ENCODE results near the gene INAFM1.
"Not testable (repeated sequence)": the region's sequence is repeated elsewhere in the genome, so short reads cannot be mapped to it uniquely, and the experiment has no call there.

INAFM1 gene

DNA sequence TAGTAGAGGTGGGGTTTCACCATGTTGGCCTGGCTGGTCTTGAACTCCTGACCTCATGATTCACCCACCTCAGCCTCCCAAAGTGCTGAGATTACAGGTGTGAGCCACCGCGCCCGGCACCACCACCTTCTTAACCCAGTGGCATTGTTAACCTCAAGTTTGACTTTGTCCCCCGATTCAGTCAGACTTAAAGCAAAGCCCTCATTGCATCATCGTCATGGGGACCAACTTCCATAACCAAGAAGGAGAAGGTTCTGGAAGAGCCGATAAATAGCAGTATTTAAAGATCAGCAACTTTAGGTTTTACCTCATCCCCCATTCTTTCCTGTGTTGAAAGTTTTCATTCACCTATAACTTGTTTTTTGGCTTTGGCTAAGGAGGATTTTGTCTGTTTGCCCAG lies 6.7 kb upstream of the INAFM1 start:
- no peak for DNase-seq

DNA sequence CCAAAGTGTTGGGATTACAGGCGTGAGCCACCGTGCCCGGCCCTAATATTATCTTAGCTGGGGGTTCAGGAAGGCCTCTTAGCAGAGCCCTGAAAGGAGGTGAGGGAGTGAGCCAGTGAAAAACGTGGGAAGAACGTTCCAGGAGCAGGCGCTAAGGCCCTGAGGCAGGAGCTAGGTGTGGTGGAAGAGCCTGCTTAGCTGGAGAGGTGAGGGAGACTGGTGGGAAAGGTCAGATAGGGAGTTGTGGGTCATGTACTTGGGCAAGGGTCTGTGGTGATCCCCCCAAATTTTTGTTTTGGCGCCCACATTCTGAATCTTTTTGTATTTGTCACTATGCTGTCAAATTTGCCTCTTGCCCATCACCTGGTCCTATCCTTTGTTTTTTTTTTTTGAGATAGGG lies 5.1 kb upstream of the INAFM1 start:
- DNase-seq = no peak

DNA sequence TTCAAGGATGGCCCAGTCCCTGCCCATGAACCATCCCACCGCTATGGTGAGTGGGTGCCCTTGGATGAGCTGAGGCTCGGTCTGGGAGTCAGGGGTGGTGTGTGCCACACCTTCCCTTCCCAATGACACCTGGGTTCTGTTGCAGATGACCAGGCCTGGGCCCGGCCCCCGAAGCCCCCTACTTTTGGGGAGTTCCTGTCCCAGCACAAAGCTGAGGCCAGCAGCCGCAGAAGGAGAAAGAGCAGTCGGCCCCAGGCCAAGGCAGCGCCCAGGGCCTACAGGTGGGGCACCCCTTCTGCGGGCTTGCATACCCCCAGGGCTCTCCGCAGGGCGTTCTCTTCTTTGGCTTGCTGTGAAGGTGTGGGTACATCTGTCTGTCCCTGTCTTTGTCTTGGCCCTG lies 4.3 kb upstream of the INAFM1 start:
- no peak for DNase-seq

DNA sequence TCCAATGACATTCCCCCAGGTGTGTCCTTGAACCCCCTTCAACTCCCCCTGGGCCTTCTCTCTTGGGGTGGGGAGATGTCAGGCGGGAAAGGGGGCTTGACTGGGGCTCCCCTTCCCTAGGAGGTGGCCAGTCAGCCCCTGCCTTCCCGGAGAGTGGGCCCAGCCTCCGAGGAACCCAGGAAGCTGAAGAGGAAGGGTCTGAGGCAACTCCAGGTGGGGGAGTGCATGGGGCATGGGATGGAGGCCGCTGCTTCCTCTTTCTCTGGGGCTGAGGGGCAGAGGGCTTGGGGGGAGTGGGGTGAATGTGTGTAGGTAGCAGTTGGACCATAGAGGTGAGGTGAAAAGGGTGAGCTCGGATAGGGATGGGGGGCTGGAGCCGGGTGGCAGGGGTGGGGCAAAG lies 2.7 kb upstream of the INAFM1 start:
- no peak for DNase-seq

DNA sequence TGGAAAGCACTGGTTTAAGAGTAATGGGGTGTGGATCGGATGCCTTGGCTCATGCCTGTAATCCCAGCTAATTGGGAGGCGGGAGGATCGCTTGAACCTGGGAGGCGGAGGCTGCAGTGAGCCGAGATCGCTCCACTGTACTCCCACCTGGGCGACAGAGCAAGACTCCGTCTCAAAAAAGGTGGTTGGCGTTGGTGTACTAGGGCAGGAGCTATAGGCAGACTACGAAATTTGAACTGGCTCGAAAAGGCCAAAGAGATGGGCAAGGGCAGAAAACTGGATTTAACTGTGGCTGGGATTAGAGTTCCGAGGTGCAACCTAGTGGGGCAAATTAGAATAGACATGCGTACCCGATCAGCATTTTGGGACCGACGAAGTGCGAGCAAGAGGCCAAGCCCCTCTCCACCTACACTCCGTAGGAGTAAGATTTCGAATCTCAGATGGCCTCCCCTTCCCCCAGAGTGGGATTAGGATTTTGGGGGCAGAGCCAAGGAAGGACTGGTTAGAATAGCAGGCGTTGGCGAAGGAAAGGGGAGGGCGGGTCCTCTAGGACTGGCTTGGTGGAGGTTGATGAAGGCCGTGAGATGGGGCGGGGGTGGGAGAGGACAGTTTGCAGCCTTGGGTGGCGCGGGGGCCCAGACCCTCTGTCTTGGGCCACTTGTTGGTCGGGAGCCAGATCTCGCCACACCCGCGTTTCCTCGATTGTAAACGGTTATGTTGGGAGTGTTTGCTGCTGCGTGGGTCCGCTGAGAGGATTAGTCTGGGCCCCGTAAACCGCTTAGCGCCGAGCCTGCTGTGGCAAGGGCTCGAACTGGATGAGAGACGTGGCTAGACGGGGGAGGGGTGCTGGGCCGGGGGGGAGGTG lies 2.0 kb upstream of the INAFM1 start:
- no peak for DNase-seq

DNA sequence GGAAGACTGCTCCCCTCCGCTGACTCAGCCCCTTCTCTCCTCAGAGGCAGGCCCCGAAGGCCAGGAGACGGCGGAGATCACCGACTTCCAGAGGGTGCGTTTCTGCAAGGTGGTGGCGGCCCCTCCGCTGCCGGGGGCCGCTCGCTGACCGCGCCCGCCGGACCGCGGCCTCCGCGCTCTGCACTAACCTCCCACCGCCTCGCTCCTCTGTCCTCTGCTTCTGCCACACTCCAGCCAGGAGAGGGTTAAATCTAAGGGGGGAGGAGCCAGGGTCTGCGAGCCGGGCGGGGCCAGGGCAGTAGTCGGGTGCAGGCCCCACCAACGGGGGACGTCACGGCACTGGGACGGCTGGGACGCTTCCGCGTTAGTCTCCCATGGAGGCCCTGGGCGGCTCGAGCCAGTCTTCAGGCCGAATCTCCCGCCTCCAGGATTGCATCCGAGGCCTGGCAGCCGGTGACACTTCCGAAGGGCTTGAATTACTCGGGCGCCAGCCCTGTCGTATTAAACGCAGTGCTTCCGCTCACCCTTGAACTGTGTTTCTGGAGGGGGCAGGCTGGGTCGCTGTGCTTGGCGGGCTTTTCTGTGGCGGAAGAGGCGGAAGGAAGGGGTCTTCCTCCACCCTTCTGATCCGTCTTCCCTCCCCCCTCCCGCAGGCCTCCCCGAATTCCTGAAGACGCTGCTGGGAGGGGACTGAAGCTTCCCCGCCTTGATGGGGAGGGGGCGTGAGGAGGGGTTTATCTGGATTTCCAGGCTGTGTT lies 1.2 kb upstream of the INAFM1 start:
- DNase-seq = peak; percentile 52 to 67

DNA sequence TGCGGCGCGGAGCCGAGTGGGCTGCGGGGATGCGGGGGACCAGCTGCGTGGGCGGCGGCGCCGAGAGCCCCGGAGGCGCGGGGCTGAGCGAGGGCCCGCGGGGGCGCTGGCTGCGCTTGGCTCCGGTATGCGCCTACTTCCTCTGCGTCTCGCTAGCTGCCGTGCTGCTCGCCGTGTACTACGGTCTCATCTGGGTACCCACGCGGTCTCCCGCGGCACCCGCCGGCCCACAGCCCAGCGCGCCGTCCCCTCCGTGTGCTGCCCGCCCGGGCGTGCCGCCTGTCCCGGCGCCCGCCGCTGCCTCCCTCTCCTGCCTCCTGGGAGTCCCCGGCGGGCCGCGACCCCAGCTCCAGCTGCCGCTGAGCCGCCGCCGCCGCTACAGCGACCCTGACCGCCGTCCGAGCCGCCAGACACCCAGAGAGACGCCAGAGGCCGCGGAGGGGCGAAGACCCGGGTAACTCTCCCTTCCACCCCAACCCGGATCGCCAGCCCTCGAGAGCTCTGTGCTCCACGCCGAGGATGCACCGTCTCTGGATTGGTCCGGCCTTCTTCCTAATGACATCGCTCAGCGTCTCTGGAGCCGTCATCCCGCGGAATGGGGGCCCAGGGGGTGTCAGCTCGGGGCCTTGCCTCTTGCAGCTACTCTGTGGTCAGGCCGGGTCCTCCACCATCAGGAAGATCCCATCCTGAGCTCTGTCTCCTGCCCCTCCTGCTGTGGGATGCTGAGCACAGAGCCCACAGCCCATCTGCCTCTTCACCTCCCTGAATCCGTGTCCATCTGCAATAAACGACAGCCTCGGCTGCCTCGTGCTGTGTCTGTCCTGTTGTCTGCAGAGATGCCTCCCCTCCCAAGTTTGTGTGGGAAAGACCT lies 441 bp downstream of the INAFM1 start:
- DNase-seq = no peak

DNA sequence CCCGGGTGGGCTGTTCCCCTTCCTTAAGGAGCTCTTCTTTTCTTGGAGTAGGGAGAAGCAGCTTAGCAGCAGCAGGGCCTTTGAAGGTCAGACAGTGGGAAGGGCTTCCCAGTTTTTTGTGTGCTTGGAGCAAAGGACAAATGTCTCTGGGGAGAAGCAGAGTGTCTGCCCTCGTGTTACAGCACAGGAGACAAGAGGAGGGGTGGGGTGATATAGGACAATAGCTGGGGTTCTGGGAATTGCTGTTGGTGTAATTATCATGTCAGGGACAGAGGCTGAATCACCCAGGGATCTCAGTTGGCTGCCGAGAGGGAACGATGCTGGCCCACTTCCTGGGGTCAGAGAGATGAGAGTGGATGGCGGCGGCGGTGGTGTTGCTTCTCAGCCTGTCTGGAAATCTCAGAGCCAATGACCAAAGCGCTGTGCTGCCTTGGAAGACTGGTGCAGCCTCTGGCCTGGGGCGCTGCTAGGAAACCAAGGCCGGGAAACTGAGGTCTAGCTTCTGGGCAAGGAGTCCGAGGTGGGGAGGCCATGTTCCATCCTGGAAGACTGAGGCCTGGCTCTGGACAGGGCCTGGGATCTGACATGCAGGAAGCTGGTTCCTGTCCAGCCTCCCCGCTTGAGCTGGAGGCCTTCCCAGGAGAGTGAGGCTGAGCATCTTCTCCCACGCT lies 1.2 kb downstream of the INAFM1 start:
- DNase-seq = no peak

DNA sequence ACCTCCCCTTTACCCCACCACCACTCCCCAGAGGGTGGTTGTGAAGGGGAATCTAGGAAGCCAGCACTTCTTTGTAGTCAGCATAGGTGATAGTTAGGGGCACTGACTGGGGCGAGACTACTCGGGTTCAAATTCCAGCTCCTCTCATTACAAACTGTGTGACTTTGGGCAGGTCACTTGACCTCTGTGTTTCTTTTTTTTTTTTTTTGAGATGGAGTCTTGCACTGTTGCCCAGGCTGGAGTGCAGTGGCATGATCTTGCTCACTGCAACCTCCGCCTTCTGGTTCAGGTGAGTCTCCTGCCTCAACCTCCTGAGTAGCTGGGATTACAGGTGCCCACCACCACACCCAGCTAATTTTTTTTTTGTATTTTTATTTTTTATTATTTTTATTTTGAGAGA lies 1.8 kb downstream of the INAFM1 start:
- DNase-seq = not testable (repeated sequence)

DNA sequence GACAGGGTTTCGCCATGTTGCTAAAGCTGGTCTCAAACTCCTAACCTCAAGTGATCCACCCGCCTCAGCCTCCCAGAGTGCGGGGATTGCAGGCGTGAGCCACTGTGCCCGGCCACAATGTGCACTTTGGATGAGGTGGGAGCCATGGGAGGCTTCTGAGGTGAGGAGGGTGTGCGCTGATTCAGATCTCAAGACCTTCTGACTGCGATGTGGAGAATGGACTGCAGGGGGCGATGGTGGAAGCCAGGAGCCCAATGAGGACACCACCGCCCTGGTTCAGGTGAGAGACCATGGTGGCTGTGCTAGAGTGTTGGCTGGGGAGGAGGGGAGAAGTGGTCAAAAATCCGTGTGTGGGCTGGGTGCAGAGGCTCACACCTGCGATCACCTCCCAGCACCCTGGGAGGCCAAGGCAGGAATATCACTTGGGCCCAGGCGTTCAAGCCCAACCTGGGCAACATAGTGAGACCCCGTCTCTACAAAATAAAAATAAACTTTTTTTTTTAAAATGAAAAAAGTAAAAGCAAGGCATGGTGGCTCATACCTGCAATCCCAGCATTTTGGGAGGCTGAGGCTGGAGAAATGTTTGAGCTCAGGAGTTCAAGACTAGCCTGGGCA lies 5.6 kb downstream of the INAFM1 start:
- no peak for DNase-seq

DNA sequence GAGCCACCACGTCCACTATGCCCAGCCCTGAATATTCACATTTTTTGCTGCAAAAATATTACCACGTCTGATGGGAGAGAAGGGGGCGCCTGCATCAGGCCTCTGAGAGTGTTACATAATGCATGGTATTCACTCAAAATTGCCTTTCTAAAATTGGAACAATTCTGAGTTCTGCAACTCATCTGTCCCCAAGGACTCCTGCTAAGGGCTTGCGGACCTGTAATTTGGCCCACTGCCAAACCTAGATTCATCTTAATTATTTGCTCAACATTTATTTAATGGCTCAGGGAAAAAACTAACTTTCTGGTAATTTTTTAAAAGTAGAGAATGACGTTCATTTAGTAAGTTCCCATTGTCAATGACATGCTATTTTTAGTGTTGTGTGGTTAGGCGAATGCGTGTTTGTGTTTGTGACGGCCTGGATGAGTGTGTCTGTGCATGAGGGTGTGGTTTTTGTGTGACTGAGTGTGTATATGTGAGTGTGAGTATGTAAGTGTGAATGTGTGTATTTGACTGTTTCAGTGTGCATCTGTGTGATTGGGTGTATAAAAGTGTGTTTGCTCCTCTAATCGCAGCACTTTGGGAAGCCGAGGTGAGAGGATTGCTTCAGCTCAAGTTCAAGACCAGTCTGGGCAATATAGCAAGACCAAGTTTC lies 8.8 kb downstream of the INAFM1 start:
- no peak for DNase-seq

DNA sequence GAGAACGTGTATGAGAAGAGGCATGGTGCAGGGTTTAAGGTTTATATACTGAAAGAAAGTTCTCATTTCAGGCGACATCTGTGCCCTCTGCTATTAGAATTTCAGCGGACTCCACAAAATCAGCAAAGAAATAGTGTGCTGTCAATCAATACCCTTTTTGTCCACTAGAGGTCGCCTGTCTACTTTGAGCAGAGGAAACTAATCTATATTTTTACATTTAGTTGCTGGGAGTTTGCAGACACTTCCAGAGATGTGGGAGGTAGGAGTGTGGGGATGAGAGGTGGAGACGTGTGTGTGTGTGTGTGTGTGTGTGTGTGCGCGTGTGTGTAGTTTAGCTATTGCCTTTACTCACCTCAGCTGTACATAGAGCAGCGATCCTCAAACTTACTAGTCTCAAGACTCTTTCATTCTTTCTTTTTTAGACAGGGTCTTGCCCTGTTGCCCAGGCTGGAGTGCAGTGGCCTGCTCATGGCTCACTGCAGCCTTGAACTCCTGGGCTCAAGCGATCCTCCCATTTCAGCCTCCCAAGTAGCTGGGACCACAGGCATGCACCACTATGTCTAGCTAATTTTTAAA lies 9.7 kb downstream of the INAFM1 start:
- no peak for DNase-seq

DNA sequence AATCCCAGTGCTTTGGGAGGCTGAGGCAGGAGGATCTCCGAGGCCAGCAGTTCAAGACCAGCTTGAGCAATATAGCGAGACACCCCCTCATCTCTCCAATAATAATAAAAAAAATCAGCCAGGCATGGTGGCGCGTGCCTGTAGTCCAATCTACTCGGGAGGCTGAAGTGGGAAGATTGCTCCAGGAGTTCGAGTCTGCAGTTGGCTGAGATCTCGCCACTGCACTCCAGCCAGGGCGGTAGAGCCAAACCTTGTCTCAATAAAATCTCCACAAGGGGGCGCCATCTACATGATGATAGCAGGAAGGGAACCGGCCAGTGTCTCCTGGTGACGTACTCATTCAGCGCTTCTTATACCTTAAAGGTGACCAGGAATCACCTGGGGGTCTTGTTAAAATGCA lies 21.4 kb downstream of the INAFM1 start:
- peak in 1 of 2 experiments; percentile 42 for DNase-seq

DNA sequence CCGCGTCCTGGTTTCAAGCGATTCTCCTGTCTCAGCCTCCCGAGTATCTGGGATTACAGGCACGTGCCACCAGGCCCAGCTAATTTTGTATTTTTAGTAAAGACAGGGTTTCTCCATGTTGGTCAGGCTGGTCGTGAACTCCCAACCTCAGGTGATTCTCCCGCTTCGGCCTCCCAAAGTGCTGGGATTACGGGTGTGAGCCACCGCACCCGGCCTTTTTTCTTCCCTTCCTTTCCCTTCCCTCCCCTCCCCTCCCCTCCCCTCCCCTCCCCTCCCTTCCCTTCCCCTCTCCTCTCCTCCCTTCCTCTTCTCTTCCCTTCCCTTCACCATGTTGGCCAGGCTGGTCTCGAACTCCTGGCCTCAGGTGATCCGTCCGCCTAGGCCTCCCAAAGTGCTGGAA lies 26.2 kb downstream of the INAFM1 start:
- not testable (repeated sequence) for DNase-seq

DNA sequence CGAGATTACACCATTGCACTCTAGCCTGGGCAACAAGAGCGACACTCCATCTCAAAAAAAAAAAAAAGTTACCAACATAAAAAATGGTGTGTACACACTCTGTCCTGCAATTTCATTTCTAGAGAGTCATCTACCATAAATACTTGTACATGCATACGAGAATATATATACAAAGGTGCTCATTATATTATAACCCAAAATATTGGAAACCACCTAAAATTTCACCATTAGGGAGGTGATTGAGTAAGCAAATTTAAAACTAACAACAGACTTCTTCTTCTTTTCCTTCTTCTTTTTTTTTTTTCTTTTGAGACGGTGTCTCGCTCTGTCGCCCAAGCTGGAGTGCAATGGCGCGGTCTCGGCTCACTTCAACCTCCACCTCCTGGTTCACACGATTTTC lies 27.6 kb downstream of the INAFM1 start:
- no peak for DNase-seq

DNA sequence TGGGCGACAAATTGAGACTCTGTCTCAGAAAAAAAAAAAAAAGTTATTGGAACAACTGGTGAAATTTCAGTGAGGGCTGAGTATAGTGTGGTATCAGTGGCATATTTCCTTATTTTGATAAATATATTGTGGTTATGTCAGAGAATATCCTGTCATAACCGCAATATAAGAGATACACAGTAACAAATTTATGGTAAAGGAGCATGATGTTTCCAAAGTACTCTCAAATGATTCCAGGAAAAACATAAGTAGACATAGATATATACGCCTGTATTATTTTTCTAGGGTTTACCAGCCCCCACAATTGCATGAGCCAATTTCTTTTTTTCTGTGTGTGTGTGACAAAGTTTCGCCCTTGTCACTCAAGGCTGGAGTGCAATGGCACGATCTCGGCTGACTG lies 29.3 kb downstream of the INAFM1 start:
- no peak for DNase-seq

DNA sequence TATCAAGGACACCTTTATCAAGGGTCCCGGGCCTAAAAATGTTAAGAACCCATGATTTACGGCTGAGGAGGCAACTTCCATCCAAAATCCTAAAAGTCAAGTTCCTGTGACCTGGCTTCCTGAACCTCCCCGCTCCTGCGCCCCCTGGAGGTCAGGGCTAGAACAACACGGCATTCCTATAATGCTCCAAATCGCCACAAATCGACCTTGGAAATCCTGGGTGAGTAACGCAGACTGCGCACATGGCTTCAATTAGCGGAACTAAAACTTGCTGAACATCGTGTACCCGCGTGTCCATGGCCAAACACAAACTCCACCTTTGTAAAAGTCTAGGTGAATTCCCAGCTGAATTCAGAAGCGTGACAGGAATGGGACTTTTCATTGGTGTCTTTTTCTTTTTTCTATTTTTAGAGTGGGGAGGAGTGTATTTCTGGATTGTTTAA lies 30.6 kb downstream of the INAFM1 start:
- DNase-seq = no peak

DNA sequence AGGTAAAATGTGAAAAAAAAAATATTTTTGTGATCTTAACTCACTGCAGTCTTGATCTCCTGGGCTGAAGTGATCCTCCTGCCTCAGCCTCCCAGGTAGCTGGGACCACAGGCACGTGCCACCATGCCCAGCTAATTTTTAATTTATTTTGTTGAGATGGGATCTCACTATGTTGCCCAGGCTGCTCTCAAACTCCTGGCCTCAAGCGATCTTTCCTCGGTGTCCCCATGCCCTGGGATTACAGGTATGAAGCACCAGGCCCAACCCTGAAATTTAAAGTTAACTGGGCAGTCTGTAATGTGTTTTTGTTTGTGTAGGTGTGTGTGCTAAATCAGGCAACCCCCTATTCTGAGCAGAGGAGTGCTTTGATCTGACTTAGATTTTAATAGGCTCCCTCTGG lies 31.6 kb downstream of the INAFM1 start:
- DNase-seq = no peak

DNA sequence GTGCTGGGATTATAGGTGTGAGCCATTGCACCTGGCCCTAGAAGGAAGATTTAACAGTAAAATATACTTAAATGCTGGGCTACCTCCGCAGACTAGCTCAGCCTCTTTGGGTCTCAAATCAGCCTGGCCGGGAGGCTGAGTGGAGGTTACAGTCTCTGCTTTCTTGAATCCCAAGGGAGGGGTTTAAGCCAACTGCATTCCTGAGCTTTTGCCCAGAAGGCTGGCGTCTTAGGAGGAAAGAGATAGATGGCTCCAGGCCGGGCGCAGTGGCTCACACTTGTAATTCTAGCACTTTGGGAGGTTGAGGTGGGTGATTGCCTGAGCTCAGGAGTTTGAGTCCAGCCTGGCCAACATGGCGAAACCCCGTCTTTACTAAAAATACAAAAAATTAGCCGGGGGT lies 34.4 kb downstream of the INAFM1 start:
- no peak for DNase-seq

DNA sequence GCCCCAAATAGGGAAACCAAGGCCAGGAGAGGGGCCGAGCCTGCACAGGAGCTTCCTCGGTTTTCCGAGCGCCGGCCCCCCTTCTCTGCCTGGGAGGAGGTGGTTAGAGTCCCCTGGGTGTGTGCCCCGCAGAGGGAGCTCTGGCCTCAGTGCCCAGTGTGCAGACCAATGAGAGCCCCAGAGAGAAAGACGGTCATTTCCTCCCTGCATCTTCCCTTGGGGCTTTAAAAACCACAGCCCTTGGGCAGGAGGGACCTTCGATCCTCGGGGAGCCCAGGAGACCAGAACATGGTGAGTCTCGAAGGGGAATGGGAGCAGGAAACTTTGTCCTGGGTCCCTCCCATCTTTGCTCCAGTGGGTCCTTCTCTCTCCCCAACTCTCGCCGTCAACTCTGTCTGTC lies 34.9 kb downstream of the INAFM1 start, which contains the start of gene C5AR1:
Gene C5AR1 (plus strand): TSS at position 254 of the 400 bp plus-strand sequence. CDS start 35 bp downstream, at position 289.
- no peak for DNase-seq

DNA sequence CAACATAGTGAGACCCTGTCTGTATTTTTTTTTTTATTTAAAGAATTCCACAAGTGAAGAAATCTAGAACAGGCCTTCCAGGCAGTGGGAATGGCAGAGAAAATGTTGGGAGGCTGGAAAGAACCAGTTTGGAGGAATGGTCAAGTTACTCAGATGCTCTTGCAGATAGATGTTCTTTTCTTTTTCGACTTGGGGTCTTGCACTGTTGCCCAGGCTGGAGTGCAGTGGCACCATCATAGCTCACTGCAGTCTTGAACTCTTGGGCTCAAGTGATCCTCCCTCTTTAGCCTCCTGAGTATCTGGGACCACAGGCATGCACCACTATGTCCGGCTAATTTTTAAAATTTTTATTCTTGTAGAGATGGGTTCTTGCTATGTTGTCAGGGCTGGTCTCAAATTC lies 35.6 kb downstream of the INAFM1 start:
- no peak for DNase-seq

All from cerebellar nuclear complex (tissue), 1 donor.